HG03442 (cell line): Measurements from ENCODE around the gene SLC6A6.

ENCODE experiments used
- ATAC-seq: cut with Tn5 transposase; IDR thresholded peaks from one replicate; pipeline ENCODE4 v1.9.1; 2021; ENCODE audit warnings: mild to moderate bottlenecking, moderate library complexity; ENCODE audit not compliant: unreplicated experiment

Gene SLC6A6

DNA sequence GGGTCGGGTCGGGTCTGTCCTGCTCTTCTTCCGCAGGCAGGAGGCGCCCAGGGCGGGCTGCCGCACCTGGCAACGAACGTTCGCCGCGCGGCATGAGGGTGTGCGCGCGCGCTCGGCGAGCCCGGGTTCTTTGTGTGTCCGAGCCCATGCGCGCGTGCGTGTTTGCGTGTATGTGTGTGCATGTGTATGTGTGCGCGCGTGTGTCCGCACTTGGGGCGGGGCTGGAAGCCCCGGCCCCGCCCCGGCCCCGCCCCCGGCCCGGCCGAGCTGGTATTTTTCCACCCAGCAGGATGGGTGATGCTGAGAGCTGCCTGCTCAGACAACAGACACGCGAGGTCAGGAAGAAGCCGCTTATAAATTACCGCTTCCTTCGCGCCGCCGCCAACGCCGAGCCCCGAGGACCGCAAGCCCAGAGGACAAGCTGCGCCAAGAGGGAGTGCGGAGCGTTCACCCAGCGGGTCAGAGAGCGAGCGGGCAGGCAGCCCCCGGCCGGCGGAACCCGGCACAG, at the start of gene SLC6A6:
SLC6A6 (plus strand) TSS at position 303 of the 508 bp plus-strand sequence. CDS start 41,029 bp downstream, outside the sequence.
- ATAC-seq = peak; percentile 76

- no peak for ATAC-seq
Observed at GRCh38 chr3:14353502-14353901, 48.9 kb upstream of the SLC6A6 start.

GRCh38 chr3:14357463-14357862, 44.9 kb upstream of the SLC6A6 start:
- no peak for ATAC-seq

- ATAC-seq = no peak
Observed at GRCh38 chr3:14358426-14359211, 43.8 kb upstream of the SLC6A6 start.

DNA sequence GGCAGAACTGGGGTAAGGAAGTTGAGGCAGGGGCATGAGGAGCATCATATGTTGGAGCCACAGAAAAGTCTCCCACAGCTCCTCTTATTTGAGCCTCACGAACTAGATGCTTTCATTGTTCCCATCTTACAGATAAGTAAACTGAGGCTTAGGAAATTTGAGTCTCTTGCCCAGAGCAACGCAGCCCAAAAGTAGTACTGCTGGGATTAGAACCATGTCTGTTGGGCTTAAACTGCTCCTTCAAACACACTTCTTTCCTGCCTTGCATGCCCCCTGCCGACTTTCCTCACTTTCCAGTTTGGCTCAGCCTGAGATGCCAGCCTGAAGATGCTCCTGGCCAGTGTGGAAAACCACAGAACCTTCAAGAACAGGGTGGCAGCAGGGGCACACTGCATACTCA, 43.1 kb upstream of the SLC6A6 start:
- ATAC-seq = no peak

GRCh38 chr3:14360123-14360881, 42.1 kb upstream of the SLC6A6 start:
- no peak for ATAC-seq

DNA sequence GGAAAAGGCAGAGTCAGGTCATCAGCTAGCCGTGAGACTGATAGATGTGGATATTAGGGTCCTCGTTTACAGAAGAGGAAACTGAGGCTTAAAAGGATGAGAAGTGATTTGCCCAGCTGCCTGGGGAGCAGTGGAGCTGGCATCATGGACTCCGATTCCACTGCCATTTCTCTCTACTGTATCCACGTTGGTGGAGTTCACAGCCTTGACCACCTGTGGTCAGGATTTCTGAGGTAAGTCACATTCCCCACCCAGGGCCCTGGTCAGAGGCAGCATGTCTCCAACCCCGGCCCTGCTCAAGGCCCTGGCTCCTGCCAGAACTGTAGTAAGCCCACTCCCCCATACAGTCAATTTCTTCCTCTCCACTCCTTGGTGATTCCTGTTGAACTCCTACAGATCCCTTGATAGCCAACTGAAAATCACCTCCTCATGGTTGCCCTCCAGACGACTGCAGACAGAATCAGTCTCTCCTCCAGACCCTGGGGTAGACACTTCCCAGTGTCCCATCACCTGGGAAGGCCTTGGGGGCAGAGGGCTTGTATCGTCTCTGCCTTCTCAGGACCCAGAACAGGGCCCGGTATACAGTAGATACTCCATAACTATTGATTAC, 41.2 kb upstream of the SLC6A6 start:
- no peak for ATAC-seq

DNA sequence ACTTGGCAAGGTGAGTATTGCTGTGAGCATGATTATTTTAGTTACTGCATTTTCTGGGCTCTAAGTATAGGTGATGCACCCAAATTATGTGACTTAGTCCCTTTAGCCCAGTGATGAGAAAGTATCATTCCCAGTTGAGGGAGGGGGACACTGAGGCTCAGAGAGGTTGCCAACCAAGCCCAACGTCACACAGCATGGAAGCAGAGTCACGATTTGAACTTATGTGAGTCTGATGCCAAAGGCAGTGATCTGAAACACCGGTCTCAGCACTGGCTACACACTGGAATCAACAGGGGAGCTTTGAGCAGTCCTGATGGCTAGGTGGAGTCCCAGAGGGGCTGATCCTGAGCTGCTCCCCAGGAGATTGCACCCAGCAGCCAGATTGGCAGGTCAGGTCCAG, 39.5 kb upstream of the SLC6A6 start:
- ATAC-seq = no peak

DNA sequence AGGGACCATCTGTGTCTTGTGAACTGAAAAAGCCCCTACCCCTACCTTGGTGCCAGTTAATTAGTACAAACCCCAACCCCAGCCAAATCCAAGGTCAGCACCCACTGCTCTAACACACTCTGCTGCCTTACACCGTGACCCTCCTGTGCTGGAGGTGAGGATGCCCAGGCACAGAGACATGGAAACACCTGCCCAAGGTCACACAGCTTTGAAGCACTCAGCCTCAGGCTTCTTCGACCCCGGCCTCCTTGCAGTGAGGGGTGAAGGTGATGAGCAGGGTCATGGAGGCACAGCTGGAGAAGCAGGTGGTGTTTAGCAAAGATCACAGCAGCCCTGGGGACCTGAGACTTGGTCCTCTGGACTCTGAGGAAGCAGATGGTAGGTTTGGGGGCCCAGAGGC, 39.0 kb upstream of the SLC6A6 start:
- no peak for ATAC-seq

DNA sequence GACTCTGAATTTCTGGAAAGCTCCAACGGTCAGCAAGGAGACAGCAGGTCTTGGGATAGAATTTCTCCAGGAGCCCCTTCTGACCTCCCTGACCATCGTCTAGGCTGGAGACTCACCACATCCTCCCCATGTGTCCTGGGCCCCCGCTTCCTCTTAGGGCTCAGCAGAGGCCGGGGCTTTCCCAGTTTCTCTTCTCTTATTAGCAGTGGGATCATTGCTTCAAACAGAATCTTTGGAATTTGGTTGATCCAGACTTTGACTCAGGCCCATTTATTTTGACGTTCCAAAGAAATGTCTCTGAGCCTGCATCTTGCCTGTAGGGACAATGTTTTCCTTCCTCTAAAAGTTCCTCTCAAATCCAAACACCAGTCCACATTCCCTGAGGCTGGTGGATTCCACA, 38.4 kb upstream of the SLC6A6 start:
- no peak for ATAC-seq

DNA sequence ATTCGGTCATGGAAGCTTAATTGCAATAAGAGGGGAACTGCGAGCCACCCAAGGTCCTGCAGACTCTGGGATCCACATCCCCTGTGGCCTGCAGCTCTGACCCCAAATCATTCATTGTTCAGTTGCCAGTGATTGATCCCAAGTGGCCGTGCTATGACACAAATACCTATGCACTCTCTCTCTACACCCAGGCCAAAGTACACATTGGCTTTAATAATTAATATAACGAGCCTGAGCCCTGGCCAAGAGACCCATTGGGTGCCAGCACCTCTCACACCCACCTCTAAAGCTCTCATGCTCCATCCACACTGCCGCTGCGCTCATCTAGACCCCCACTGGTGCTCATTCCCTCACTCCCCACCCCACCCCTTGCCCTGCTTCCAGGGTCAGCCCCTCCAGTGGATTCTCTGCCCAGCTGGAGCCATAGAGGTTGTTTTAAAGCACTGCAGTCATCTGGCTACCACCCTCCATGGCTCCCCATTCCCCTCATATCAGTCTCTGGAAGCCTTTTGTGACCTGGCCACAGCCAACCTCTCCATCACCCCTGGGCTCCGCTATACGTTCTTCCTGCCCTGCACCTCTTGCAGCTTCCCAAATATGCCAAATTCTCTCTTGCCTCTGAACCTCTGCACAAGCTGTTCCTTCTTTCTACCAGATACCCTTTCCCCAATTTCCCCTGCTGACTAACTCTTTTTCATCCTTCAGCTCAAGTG, 37.7 kb upstream of the SLC6A6 start:
- ATAC-seq = no peak

DNA sequence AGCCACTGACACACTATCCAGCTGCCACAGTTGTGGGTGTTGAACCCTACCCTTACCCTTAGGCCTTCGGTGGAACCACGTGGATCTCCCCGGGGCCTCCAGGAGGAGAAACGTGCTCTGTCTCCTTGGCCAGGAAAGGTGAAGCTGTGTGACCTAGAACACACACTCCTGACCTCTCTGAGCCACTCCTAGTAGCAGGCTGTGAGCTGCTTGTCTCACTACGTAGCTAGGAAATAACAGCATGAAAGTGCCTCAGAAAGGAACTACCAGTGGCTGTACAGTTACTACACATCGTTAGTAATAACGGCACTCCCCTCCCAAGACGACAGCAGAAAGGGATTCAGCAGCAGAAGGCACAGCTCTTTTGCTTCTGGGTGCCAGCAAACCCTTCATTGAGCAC, 36.2 kb upstream of the SLC6A6 start:
- ATAC-seq = no peak

DNA sequence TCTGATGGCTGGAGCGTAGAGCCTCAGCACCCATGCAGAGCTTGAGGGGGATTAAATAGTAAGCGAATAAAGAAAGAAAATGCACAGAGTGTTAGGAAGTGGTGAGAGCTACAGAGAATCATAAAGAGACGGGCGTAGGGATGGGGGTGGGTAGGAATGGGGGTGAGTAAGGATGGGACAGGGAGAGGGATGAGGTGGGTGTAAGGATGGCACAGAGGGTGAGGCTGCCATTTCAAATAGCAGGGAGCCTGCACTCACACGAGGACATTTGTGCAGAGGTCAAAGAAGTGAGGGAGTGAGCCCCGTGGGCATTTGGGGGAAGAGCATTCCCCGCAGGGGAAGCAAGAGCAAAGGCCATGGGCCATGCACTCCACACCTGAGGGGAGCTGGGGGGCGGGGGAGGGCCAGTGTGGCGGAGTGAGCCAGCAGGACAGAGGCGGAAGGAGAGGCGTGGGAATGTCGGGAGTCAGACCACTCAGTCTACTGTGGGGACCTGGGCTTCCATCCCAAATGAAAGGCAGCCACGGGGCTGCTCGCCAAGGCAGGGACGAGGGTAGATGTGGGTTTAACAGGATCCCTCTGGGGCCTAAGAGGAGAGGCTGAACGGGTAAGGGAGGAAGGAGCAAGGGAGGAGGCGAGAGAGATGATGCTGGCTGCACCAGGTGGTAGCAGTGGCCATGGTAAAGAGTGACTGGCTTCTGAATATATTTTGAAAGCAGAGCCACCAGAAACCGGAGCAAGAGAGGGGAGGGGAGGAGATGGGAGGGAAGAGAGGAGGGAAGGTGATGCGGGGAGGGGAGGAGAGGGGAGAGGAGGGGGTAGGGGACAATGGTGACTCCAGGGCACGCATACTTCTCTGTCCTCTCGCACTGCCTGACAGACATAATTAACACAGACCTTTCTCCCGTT, 35.2 kb upstream of the SLC6A6 start:
- ATAC-seq = no peak

GRCh38 chr3:14368146-14368545, 34.3 kb upstream of the SLC6A6 start:
- ATAC-seq = no peak

GRCh38 chr3:14368885-14369284, 33.5 kb upstream of the SLC6A6 start:
- ATAC-seq = no peak

- no peak for ATAC-seq
Observed at GRCh38 chr3:14369675-14370669, 32.4 kb upstream of the SLC6A6 start.

GRCh38 chr3:14370720-14371572, 31.5 kb upstream of the SLC6A6 start:
- ATAC-seq = no peak
